HG02642 (cell line): ENCODE data around the gene BPI.
"Not testable (repeated sequence)": the region's sequence is repeated elsewhere in the genome, so short reads cannot be mapped to it uniquely, and the experiment has no call there.

Experiments used
- ATAC-seq: cut with Tn5 transposase; IDR thresholded peaks from one replicate; pipeline ENCODE4 v1.9.1; 2021; ENCODE audit warnings: mild to moderate bottlenecking; ENCODE audit not compliant: unreplicated experiment, poor library complexity

Gene BPI

DNA sequence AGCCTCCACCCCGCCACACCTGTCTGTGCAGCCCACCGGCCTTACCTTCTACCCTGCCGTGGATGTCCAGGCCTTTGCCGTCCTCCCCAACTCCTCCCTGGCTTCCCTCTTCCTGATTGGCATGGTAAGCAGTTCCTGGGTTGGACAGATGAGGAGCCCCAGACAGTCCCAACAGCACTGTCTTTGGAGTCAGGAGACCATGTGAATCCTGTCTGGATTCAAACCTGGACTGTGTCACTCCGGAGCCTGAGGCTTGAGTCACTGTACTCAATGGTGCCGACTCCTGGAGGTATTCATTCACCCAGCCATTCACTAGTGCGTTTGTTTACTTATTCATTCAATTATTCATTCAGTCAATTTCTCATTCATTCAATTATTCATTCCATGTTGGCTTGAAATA, 22.4 kb downstream of the BPI start:
- ATAC-seq: no peak

GRCh38 chr20:38330638-38331037, 26.7 kb downstream of the BPI start:
- no peak for ATAC-seq

- ATAC-seq: no peak
Observed at GRCh38 chr20:38331245-38331644, 27.3 kb downstream of the BPI start.

DNA sequence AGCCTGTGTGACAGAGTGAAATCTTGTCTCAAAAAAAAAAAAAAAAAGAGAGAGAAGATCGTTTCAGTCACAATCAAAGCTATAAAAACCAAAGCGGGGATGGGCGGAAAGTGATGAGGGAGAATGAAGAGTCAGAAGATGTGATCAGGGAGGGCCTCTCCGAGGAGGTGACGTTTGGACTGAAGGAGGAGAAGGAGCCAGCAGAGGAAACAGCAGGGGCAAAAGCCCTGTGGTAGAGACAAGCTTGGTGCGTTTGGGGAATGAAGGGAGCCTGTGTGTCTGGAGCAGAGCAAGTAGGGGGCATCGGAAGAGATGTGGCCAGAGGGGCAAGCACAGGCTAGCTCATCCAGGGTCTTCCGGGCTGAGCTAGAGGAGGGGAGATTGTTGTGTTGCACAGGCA, 27.9 kb downstream of the BPI start:
- no peak for ATAC-seq

DNA sequence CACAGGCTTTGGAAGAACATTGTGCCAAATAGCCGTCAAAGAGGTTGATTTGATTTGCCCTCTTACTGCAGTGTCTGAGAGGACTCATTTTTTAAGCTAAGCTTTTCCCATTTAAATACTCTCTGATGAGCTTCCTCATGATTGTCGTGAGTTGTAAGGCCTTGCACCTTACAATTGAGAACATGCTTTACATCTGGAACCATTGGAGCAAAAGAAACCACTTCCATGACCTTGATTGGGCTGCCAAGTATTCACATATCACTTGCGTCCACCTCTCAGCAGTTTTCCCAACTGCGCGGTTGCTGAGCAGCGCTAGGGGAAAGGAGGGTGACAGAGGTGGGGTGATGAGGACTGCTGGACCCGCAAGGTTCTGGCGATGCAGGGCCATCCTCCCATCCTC, 30.1 kb downstream of the BPI start:
- no peak for ATAC-seq

- no peak for ATAC-seq
Observed at GRCh38 chr20:38336726-38337125, 32.8 kb downstream of the BPI start.

DNA sequence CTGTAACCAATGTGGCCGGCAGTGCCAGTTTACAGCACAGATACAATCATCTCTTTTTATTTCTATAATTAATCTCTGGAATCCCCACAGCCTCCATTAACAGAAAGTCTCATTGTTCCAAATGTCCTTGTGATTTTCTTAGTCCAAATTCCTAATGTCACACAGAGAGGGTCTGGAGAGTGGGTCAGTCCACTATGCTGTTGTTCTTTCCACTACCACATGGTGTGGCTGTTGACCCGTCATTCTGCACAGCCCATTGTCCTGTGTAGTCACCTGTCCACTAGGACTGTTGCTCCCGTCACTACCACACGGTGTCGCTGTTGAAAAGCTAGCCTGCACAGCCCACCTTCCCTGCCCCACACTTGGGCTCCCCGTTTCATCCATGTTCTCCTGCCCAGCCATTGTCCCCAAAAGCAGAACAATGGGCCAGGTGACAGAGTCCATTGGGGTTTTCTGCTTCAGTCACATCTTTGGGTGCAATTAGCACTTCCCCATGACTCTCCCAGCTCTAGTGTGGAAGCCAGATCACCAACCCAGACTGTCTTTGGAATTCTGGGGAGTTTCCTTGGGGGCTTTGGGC, 33.7 kb downstream of the BPI start:
- no peak for ATAC-seq

DNA sequence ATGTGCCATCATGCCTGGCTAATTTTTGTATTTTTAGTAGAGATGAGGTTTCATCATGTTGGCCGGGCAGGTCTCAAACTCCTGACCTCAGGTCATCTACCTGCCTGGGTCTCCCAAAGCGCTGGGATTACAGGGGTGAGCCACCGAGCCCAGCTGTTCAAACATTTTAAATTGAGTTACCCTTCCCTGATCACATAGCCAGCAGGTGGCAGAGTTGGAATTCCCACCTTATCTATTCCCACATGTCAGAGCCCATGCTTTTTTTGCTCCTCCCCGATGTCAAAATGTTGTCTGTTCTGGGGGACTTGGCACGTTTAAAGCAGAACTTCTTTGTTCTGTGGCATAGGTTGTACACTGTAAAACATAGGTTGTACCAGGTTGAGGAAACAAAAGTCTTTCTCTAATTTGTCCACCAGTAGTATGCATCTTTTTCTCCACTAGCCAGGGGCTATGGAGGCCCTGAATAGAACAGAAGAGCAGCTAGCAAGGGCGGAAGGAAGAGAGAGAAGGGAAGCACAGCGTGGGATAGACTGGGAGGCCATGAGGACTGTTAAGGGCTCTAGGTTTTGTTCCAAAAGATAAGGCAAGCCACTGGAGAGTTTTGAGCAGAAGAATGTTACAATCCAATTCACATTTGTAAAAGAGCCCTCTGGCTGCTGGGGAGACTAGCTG, 35.0 kb downstream of the BPI start:
- ATAC-seq: no peak

DNA sequence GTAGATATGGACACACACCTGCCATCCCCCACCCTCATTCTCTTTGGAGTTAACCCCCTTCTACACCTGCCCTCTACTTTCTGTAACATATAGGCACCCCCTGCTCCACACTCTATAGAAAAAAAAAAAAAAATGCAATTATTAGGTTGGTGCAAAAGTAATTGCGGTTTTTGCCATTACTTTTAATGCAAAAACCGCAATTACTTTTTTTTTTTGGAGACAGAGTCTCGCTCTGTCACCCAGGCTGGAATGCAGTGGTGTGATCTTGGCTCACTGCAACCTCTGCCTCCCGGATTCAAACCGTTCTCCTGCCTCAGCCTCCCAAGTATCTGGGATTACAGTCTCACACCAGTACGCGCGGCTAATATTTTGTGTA, 35.6 kb downstream of the BPI start:
- ATAC-seq: not testable (repeated sequence)

DNA sequence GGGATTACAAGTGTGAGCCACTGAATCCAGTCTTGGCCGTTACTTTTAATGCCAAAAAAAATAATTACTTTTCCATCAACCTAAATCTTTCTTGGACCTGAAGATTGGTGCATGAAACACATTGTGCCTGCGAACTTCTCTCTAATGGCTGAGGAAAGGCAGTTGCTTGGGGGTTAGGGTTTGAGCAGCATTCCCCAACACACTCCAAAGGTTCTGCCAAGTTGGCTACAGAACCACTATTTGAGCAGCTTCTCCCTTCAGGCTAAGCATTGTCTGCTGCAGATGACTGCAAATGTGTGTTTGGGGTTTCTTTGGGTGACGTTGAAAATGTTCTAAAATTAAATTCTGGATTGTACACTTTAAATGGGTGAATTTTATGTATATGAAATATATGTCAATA, 36.0 kb downstream of the BPI start:
- ATAC-seq: no peak

DNA sequence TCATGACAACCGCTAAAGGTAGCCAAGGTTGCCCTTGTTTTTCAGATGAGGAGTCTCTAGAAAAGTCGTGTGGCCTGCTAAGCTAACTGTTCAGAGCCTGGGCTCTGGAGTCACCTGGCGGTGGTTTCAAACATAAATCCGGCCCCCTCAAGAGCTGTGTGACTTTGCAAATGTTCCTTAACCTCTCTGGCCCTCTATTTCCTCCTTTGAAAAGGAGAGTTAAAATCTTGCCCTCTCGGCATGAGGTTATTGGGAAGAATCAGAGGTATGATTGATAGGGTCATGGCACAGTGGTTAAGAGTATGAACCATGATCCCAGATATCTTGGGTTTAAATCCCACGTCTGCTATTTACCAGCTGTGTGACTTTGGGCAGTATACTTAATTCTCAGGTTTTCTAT, 36.7 kb downstream of the BPI start:
- ATAC-seq: no peak

DNA sequence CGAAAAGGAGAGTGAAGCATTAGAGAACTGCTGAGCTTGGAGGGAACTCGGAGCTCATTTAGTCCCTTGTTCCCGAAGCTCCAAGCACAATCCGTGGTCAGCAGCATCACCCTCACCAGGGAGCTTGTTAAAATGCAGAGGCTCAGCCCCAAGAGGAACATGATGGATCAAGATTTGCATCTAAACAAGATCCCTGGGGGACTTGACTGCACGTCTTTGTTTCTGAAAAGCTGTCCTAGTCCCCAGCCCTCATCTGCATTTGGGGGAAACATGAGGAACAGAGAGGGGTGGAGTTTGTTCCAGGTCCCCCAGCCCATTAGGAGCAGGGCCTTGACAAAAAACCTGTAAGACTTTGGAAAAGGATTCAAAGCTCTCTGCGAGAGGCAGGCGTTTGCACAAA, 38.3 kb downstream of the BPI start:
- no peak for ATAC-seq

DNA sequence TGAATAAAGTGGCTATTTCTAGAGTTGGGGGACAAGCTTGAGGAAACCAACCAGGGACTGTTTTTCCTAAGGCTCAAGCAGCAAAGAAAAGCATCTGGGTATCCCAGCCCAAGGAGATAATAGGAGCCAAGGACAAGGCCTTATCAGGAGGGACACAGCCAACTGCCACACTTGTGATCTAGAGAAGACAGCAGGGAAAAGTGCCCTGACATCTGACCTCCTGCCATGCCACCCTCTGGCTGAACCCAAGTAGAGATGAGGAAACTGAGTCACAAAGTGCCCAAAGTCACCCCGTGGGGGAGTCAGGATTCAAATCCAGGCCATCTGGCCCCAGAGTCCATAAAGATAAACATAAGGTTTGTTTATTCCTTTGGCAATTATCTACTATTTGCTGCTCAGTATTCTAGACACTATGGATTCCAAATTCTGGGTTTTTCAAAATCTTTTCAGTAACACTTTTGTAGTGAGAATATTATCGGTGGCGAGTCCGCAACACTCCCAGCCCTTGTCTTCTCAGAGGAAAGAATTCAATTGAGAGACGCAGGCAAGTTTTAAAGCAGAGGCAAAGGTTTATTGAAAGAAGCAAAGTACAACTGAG, 38.9 kb downstream of the BPI start:
- ATAC-seq: no peak

DNA sequence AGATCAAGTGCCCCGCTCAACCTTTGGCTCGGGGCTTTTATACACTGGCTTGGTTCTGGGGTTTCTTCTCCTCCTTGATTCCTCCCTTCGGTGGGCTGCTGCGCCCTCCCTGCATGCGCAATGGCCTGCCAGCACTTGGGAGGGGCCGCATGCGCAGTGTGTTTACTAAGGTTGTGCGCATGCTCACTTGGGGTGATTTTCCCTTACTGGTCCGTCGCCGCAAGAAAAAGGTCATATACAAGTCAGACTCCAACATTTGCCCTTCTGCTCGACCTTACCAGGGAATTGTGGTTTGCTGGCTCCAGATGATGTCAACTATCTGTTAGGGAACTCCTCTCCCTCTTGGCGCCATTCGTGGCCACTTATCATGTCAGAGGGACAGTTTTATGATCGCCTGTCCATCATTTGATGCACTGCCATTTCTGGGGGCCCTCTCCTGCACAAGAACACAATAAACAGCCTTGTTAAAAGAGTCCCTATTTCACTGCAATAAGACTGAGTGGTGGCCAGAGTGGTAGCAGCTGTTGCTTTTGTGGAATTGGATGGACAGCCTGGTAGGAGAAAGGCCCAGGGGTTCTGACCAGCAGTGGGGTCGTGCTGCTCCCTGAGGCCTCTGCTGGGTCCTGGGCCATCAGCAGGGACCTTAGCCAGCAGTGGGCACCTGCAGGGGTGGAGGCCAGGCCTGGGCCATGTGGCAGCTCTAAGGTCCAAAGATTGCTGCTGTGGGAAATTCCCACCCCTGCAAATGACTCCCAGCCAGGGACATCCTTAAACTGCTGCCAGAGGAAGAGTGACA, 39.6 kb downstream of the BPI start:
- no peak for ATAC-seq

DNA sequence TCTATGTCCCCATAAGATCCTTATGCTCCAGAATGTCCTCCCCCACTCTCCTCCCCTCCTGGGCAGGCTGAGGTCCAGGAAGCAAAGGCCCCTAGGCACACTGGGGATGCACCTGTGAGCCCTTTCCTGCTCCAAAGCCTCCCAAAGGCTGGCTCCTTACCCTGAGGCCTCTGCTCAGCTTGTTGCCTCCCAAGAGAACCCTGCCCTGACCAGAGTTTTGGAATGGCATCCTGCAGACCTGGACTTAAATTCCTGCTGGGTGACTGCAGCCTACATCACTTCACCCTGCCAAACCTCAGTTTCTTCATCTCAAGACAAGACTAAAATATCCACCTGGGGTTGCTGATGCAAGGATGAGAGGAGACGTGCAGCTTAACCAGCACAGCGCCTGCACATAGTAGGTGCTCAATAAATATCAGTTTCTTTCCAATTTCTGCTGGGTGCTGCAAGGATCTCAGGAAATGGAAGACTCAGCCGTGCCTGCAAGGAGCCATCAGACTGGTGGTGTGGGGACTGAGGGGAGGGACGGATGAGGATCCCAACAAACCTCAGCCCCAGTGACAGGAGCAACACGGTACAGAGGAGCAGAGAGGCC, 40.2 kb downstream of the BPI start:
- ATAC-seq: no peak

DNA sequence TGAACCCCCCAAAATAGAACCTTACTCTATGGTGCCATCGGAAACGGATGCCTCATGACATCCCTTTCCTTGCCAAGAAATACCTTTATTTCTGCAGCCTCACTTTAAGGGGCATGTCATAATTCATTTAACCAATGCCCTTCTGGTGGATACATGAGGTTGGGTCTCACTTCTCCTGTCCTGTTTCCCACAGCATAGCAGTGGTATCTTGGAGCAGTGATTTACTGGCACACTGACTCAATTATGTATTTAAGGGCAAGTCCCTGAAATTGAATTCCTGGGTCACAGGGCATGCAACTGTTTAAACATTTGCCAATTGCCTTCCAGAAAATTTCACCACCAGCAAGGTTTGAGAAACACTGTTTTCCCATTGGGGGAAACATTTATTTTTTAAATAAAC, 41.7 kb downstream of the BPI start:
- ATAC-seq: no peak

DNA sequence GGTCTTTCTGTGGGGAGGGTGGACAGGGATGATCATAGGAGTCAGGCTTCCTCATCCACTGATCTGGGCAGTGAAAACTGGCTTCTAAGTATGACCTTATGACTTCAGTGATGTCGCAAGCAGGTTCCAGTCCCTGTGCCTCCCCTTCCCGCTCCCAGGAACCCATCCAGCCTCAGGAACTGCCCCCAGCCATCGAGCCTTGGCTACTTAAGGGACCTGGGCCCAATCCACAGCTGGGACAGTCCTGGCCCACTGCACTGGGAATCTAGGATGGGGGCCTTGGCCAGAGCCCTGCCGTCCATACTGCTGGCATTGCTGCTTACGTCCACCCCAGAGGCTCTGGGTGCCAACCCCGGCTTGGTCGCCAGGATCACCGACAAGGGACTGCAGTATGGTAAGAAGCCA, 42.3 kb downstream of the BPI start, which contains the start of gene LBP:
TSS of gene LBP (plus strand) at position 236 of the 405 bp plus-strand sequence. CDS start at position 271, 35 bp downstream.
- ATAC-seq: no peak

- ATAC-seq: no peak
Observed at GRCh38 chr20:38346741-38347140, 42.8 kb downstream of the BPI start.

GRCh38 chr20:38349856-38350255, 45.9 kb downstream of the BPI start:
- no peak for ATAC-seq

GRCh38 chr20:38350879-38351775, 47.2 kb downstream of the BPI start:
- no peak for ATAC-seq
